ENCODE results near the gene CACNA1H.
"Not testable (repeated sequence)": the region's sequence is repeated elsewhere in the genome, so short reads cannot be mapped to it uniquely, and the experiment has no call there.

DNA sequence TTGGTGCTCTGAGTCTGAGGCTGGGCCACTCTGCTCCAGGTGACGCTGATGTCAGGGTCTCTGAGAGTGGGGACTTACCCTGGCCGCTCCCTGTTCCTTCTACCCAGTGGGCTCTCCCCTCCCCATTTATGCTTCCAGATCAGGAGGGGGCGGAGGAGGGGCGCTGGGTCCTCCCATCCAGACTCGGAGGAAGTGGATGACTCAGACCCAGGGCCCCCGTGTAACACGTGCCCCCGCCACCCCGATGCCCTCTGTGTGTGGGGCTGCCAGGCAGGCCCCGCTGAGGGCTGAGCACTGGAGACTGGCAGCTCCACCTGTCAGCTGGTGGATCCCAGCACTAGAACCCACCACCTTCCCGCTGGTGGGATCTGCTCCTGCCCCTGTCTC lies 77.2 kb downstream of the CACNA1H start, which contains the start of gene TPSB2:
- not testable (repeated sequence) for TF ChIP-seq EZH2phosphoT487 (IDR thresholded peaks at IDR 0.05; ENCODE audit: low read depth, severe bottlenecking, unreplicated experiment)
- TF ChIP-seq, protein P1, sequence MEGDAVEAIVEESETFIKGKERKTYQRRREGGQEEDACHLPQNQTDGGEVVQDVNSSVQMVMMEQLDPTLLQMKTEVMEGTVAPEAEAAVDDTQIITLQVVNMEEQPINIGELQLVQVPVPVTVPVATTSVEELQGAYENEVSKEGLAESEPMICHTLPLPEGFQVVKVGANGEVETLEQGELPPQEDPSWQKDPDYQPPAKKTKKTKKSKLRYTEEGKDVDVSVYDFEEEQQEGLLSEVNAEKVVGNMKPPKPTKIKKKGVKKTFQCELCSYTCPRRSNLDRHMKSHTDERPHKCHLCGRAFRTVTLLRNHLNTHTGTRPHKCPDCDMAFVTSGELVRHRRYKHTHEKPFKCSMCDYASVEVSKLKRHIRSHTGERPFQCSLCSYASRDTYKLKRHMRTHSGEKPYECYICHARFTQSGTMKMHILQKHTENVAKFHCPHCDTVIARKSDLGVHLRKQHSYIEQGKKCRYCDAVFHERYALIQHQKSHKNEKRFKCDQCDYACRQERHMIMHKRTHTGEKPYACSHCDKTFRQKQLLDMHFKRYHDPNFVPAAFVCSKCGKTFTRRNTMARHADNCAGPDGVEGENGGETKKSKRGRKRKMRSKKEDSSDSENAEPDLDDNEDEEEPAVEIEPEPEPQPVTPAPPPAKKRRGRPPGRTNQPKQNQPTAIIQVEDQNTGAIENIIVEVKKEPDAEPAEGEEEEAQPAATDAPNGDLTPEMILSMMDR (IDR thresholded peaks at IDR 0.05; ENCODE audit: poor library complexity) = not testable (repeated sequence)
